HL-60 (cell line): ENCODE measurements around the gene NRP2.

ENCODE experiments used
- DNase-seq, 2 experiments: peaks; one replicate each; pipeline ENCODE4 v3.0.0-alpha.2; 2010 to 2020; ENCODE audit warnings: low read depth in 1 of 2, low spot score in 1 of 2
- H3K27ac ChIP-seq: fragments of 250-450 bp; sonication (Bioruptor Pico); replicated peaks from 2 replicates; pipeline ENCODE4 v1.5.1; 2020; ENCODE audit warnings: mild to moderate bottlenecking, moderate library complexity
- H3K27me3 ChIP-seq: fragments of 250-450 bp; sonication (Bioruptor Pico); 2 replicates; pipeline ENCODE4 v1.5.1; 2021; ENCODE audit warnings: mild to moderate bottlenecking, moderate library complexity; ENCODE audit not compliant: insufficient read depth, poor library complexity, severe bottlenecking
- H3K4me3 ChIP-seq: replicated peaks from 2 replicates; pipeline ENCODE4 v1.5.1; 2011; ENCODE audit warnings: mild to moderate bottlenecking, control low read depth, low read length; ENCODE audit not compliant: insufficient read depth
- GABPA ChIP-seq: IDR thresholded peaks from 2 replicates; pipeline ENCODE4 v1.6.1; 2012; ENCODE audit warnings: low read depth
- POLR2AphosphoS5 ChIP-seq: IDR thresholded peaks from 2 replicates; pipeline ENCODE4 v1.6.1; 2012; ENCODE audit warnings: low read depth
- REST ChIP-seq: IDR thresholded peaks from 2 replicates; pipeline ENCODE4 v1.6.1; 2012; ENCODE audit warnings: low read depth; ENCODE audit not compliant: insufficient replicate concordance
- SPI1 ChIP-seq: IDR thresholded peaks from 2 replicates; pipeline ENCODE4 v1.6.1; 2012; ENCODE audit warnings: low read depth, mild to moderate bottlenecking, borderline replicate concordance
- TF ChIP-seq, protein P1 (sequence below): IDR thresholded peaks from one replicate; pipeline ENCODE4 v1.5.1; 2011; ENCODE audit warnings: low read length, control low read depth, inconsistent platforms; ENCODE audit not compliant: insufficient read depth

NRP2 gene

GRCh38 chr2:205835923-205836322 lies 153.6 kb downstream of the NRP2 start:
- no peak for DNase-seq
- no peak overlapping the region for H3K4me3 ChIP-seq
- TF ChIP-seq GABPA (no peak), REST (no peak), POLR2AphosphoS5 (no peak), SPI1 (no peak)
- TF ChIP-seq, protein P1, sequence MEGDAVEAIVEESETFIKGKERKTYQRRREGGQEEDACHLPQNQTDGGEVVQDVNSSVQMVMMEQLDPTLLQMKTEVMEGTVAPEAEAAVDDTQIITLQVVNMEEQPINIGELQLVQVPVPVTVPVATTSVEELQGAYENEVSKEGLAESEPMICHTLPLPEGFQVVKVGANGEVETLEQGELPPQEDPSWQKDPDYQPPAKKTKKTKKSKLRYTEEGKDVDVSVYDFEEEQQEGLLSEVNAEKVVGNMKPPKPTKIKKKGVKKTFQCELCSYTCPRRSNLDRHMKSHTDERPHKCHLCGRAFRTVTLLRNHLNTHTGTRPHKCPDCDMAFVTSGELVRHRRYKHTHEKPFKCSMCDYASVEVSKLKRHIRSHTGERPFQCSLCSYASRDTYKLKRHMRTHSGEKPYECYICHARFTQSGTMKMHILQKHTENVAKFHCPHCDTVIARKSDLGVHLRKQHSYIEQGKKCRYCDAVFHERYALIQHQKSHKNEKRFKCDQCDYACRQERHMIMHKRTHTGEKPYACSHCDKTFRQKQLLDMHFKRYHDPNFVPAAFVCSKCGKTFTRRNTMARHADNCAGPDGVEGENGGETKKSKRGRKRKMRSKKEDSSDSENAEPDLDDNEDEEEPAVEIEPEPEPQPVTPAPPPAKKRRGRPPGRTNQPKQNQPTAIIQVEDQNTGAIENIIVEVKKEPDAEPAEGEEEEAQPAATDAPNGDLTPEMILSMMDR, result no peak
- no peaks in the 10 kb centered on the region for H3K27me3 ChIP-seq
- H3K27ac ChIP-seq, result no peak overlapping the region

DNA sequence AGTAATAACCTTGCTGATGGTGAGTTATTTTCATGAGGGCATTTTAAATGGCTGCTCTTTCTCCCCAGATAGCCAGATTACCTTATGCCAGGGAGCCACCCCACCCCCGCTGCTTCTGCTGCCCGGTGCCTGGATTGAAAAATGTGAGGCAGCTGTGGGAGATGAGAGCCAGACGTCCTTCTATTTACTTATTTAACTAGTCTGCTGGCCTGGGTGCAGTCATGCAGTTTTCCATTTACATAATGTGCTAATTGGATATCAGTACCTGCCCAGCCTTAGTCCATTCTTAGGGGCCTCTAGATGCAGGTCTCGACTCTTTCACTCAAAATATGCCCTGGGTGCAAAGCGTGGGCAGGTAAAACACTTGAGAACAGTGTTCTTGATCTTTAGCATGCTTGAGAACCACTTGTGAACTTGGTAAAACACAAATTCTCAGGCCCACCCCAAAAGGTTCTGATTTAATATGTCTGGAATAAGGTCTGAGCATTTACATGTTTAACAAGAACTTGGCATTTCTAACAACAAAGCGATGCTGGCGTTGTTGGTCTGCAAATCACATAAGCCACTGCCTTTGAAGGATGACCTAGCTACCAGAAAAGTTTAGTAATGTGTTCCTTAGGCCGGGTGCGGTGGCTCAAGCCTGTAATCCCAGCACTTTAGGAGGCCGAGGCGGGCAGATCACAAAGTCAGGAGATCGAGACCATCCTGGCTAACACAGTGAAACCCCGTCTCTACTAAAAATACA lies 154.3 kb downstream of the NRP2 start:
- Histone ChIP-seq H3K27ac (no peak overlapping the region), H3K4me3 (no peak overlapping the region), H3K27me3 (no peaks in the 10 kb centered on the region)
- DNase-seq, result no peak
- TF ChIP-seq SPI1 (no peak), POLR2AphosphoS5 (no peak), REST (no peak), GABPA (no peak)
- TF ChIP-seq, protein P1, result no peak

DNA sequence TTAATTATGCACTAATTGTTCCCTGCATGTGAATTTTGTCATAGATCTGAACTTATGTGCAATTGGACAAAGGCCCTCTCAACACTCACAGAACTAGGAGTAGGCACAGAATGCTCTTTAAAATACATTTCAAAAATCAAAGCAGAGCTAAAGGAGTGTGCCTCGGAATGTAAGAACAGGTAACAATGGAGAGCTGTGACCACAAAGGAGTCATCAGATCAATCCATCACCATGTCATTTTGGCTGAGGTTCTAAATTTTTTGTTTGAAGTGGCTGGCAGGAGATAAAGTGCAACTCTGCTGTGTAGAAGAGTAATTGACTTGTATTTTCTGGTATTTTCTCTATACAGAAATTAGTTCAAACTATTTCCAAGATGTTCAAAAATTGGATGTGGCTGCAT lies 155.4 kb downstream of the NRP2 start:
- H3K27ac ChIP-seq, result no peak overlapping the region
- H3K27me3 ChIP-seq, result no peaks in the 10 kb centered on the region
- no peak overlapping the region for H3K4me3 ChIP-seq
- TF ChIP-seq SPI1 (no peak), REST (no peak), POLR2AphosphoS5 (no peak), GABPA (no peak)
- TF ChIP-seq, protein P1, result no peak
- DNase-seq, result no peak
